GM23248 (cell line): Measurements from ENCODE around the gene LEFTY1. TPM values are rescaled to one million over a fixed set of nuclear protein-coding genes. Genes with fewer than 3 reads are reported as not detected.

Experiments
- DNase-seq: peaks from one replicate; pipeline ENCODE4 v3.0.0-alpha.2; 2015
- H2AFZ ChIP-seq: fragments of 200-600 bp; sonication (generic); 2 replicates; pipeline ENCODE4 v1.6.1; 2016; ENCODE audit warnings: antibody characterized with exemption
- H3F3A ChIP-seq: fragments of 200-600 bp; sonication (generic); 2 replicates; pipeline ENCODE4 v1.6.1; 2016; ENCODE audit warnings: mild to moderate bottlenecking, antibody characterized with exemption, mixed run types; ENCODE audit not compliant: insufficient read depth
- H3K27ac ChIP-seq: fragments of 200-600 bp; sonication (generic); 2 replicates; pipeline ENCODE4 v1.5.1; 2016; ENCODE audit warnings: mild to moderate bottlenecking
- H3K27me3 ChIP-seq: fragments of 200-600 bp; sonication (generic); replicated peaks from 2 replicates; pipeline ENCODE4 v1.6.1; 2016; ENCODE audit warnings: mild to moderate bottlenecking; ENCODE audit not compliant: insufficient read depth
- H3K36me3 ChIP-seq: fragments of 200-600 bp; sonication (generic); 2 replicates; pipeline ENCODE4 v1.6.1; 2016; ENCODE audit warnings: low read depth, mild to moderate bottlenecking
- H3K4me1 ChIP-seq: fragments of 200-600 bp; sonication (generic); 2 replicates; pipeline ENCODE4 v1.6.1; 2016; ENCODE audit warnings: mild to moderate bottlenecking; ENCODE audit not compliant: insufficient read depth
- H3K4me2 ChIP-seq: fragments of 200-600 bp; sonication (generic); one replicate; pipeline ENCODE4 v1.6.1; 2016; ENCODE audit warnings: mild to moderate bottlenecking; ENCODE audit not compliant: unreplicated experiment
- H3K4me3 ChIP-seq: fragments of 200-600 bp; sonication (generic); 2 replicates; pipeline ENCODE4 v1.5.1; 2016; ENCODE audit warnings: mild to moderate bottlenecking
- H3K79me2 ChIP-seq: fragments of 200-600 bp; sonication (generic); 2 replicates; pipeline ENCODE4 v1.6.1; 2016; ENCODE audit warnings: mild to moderate bottlenecking; ENCODE audit not compliant: insufficient read depth
- H3K9ac ChIP-seq: fragments of 200-600 bp; sonication (generic); 2 replicates; pipeline ENCODE4 v1.6.1; 2016; ENCODE audit warnings: mild to moderate bottlenecking
- H3K9me2 ChIP-seq: fragments of 200-600 bp; sonication (generic); 2 replicates; pipeline ENCODE4 v1.6.1; 2016; ENCODE audit warnings: mixed run types, mild to moderate bottlenecking, moderate library complexity; ENCODE audit not compliant: insufficient read depth
- H3K9me3 ChIP-seq: fragments of 200-600 bp; sonication (generic); one replicate; pipeline ENCODE4 v1.6.1; 2017; ENCODE audit warnings: low read depth
- H4K20me1 ChIP-seq: fragments of 200-600 bp; sonication (generic); 2 replicates; pipeline ENCODE4 v1.6.0; 2016; ENCODE audit not compliant: insufficient read depth
- EZH2 ChIP-seq: fragments of 200-600 bp; sonication (generic); IDR thresholded peaks from 2 replicates; pipeline ENCODE4 v1.6.1; 2018; ENCODE audit warnings: antibody characterized with exemption, mild to moderate bottlenecking; ENCODE audit not compliant: insufficient read depth, poor library complexity, severe bottlenecking
- EZH2phosphoT487 ChIP-seq: fragments of 200-600 bp; sonication (generic); IDR thresholded peaks from 2 replicates; pipeline ENCODE4 v1.6.1; 2018; ENCODE audit warnings: antibody characterized with exemption, moderate library complexity, mild to moderate bottlenecking, low read depth; ENCODE audit not compliant: insufficient read depth
- WGBS, 2 experiments: methylation state at CpG; one replicate each; pipeline ENCODE4 v1.1.6; 2015 to 2017; ENCODE audit warnings: low lambda C conversion rate in 2 of 2, low coverage in 1 of 2; ENCODE audit errors: missing lambda C conversion rate in 2 of 2; 5-methylcytosine and 5-hydroxymethylcytosine counted together
- in situ Hi-C: fragments of 300-500 bp; cut with MboI; formaldehyde crosslinking; loops from 2 replicates; pipeline ENCODE4 v1.15.0; 2020
- polyA plus RNA-seq: library from polyadenylated mRNA; unstranded; fragments of >200 nt; fragmentation: Nextera tagmentation; extraction: Ambion mirVana; gene quantifications from 2 replicates; pipeline ENCODE4 v1.2.1, GENCODE V29; 2016
- total RNA-seq: library from RNA; depleted of rRNA; stranded (reverse); fragments of >200 nt; shearing (Covaris generic); gene quantifications from 2 replicates; pipeline ENCODE4 v1.2.3, GENCODE V29; 2014

LEFTY1 gene
- total and polyA plus RNA-seq, 2 experiments from 2014 or later = not detected

- in situ Hi-C loops = no loop called here
- Histone ChIP-seq H3K9me2 (no peaks in the 10 kb centered on the region), H3K4me2 (no peak overlapping the region)
These were observed 18.4 kb upstream of the LEFTY1 start for GRCh38 chr1:225907341-225907740.

GRCh38 chr1:225906467-225906866 is 17.5 kb upstream of the LEFTY1 start:
- 76 to 81% methylated on average over 6 of the region's 6 CpGs for WGBS, 2 experiments

More at GRCh38 chr1:225907341-225907740, 18.4 kb upstream of the LEFTY1 start:
- 85 to 97% methylated on average over 4 to 7 of the region's 7 CpGs for WGBS, 2 experiments
- Histone ChIP-seq H3K9ac (no peak overlapping the region), H3K4me3 (no peak overlapping the region), H3K4me1 (no peaks in the 10 kb centered on the region), H3K27ac (no peak overlapping the region), H3K9me3 (no peaks in the 10 kb centered on the region), H3K27me3 (no peaks in the 10 kb centered on the region), H4K20me1 (no peaks in the 10 kb centered on the region), H3K36me3 (no peaks in the 10 kb centered on the region), H3K79me2 (no peaks in the 10 kb centered on the region), H2AFZ (no peak overlapping the region), H3F3A (no peaks in the 10 kb centered on the region)
- TF ChIP-seq EZH2phosphoT487 (no peak), EZH2 (no peak)
- no peak for DNase-seq

GRCh38 chr1:225903623-225904022 is 14.7 kb upstream of the LEFTY1 start:
- in situ Hi-C loops = no loop called here
- DNase-seq = no peak
- Histone ChIP-seq H3K4me3 (no peak overlapping the region), H3K9me3 (no peaks in the 10 kb centered on the region), H3K9ac (no peak overlapping the region), H3K27me3 (no peaks in the 10 kb centered on the region), H3K79me2 (no peaks in the 10 kb centered on the region), H3K4me2 (no peak overlapping the region), H3K27ac (no peak overlapping the region), H3K36me3 (no peaks in the 10 kb centered on the region), H4K20me1 (no peaks in the 10 kb centered on the region), H2AFZ (no peak overlapping the region), H3F3A (no peaks in the 10 kb centered on the region), H3K9me2 (no peaks in the 10 kb centered on the region), H3K4me1 (no peaks in the 10 kb centered on the region)
- no peak for TF ChIP-seq EZH2
- WGBS, 2 experiments = 68 to 75% methylated on average over 4 of the region's 4 CpGs

More at GRCh38 chr1:225906467-225906866, 17.5 kb upstream of the LEFTY1 start:
- H3K36me3 ChIP-seq = no peaks in the 10 kb centered on the region
- H2AFZ ChIP-seq = no peak overlapping the region
- H3K9me3 ChIP-seq = no peaks in the 10 kb centered on the region
- no peaks in the 10 kb centered on the region for H3K79me2 ChIP-seq
- H3K4me2 ChIP-seq = no peak overlapping the region
- no peak overlapping the region for H3K27ac ChIP-seq
- H3K9ac ChIP-seq = no peak overlapping the region
- no peak overlapping the region for H3K4me3 ChIP-seq
- no peaks in the 10 kb centered on the region for H3K27me3 ChIP-seq
- TF ChIP-seq EZH2phosphoT487 = no peak
- TF ChIP-seq EZH2 = no peak
- H3F3A ChIP-seq = no peaks in the 10 kb centered on the region
- no peak for DNase-seq
- in situ Hi-C loops = no loop called here
- no peaks in the 10 kb centered on the region for H3K9me2 ChIP-seq
- H4K20me1 ChIP-seq = no peaks in the 10 kb centered on the region
- H3K4me1 ChIP-seq = no peaks in the 10 kb centered on the region

GRCh38 chr1:225899044-225899925 is 10.3 kb upstream of the LEFTY1 start:
- no peaks in the 10 kb centered on the region for H4K20me1 ChIP-seq

More at GRCh38 chr1:225899044-225899925, 10.3 kb upstream of the LEFTY1 start:
- Histone ChIP-seq H3K27me3 (no peaks in the 10 kb centered on the region), H3K9ac (no peak overlapping the region), H3K9me3 (no peaks in the 10 kb centered on the region), H3K9me2 (no peaks in the 10 kb centered on the region), H3K36me3 (no peaks in the 10 kb centered on the region), H3K79me2 (no peaks in the 10 kb centered on the region), H3F3A (no peaks in the 10 kb centered on the region), H2AFZ (no peak overlapping the region), H3K4me1 (no peaks in the 10 kb centered on the region), H3K27ac (no peak overlapping the region), H3K4me3 (no peak overlapping the region), H3K4me2 (no peak overlapping the region)
- 70 to 72% methylated on average over 4 of the region's 4 CpGs for WGBS, 2 experiments
- DNase-seq = no peak
- in situ Hi-C loops = no loop called here
- TF ChIP-seq EZH2 = no peak
- TF ChIP-seq EZH2phosphoT487 = no peak
